Right lobe of liver (tissue), 6 donors: ENCODE results near the gene OTUD5. TPM values are rescaled to one million over a fixed set of nuclear protein-coding genes. Genes with fewer than 3 reads are reported as not detected.
"Not testable (repeated sequence)": the region's sequence is repeated elsewhere in the genome, so short reads cannot be mapped to it uniquely, and the experiment has no call there.

ENCODE experiments used
- ATAC-seq, 4 donors: fragments of 200-7000 bp; cut with Tn5 transposase; one replicate each; pipeline ENCODE4 v1.9.1; 2020; ENCODE audit warnings: mild to moderate bottlenecking in 4 of 4, moderate library complexity in 4 of 4
- DNase-seq, 3 donors: peaks; one replicate each; pipeline ENCODE4 v3.0.0-alpha.2; 2020
- H3K27ac ChIP-seq, 3 donors: fragments of 200-600 bp; one replicate each; pipeline ENCODE4 v1.8.0; 2022
- H3K27me3 ChIP-seq, 2 donors: fragments of 200-600 bp; one replicate each; pipeline ENCODE4 v1.8.0; 2022
- H3K36me3 ChIP-seq, 4 donors: fragments of 200-600 bp; sonication (generic) in 1 of 4; one replicate each; pipeline versions ENCODE4 v1.5.1 to v1.8.0; 2017 to 2022; ENCODE audit warnings: control low read depth in 1 of 4
- H3K4me1 ChIP-seq, 4 donors: fragments of 200-600 bp; sonication (generic) in 1 of 4; one replicate each; pipeline versions ENCODE4 v1.5.1 to v1.8.0; 2017 to 2022; ENCODE audit warnings: control low read depth in 1 of 4
- H3K4me3 ChIP-seq, 3 donors: fragments of 200-600 bp; one replicate each; pipeline ENCODE4 v1.8.0; 2022
- H3K9me3 ChIP-seq, 4 donors: fragments of 200-600 bp; sonication (generic) in 1 of 4; one replicate each; pipeline versions ENCODE4 v1.5.1 to v1.8.0; 2017 to 2022; ENCODE audit warnings: control low read depth in 1 of 4
- POLR2A ChIP-seq: fragments of 450-650 bp; IDR thresholded peaks from one replicate; pipeline ENCODE4 v1.6.1; 2017; ENCODE audit warnings: antibody characterized with exemption, mild to moderate bottlenecking
- WGBS: methylation state at CpG from one replicate; pipeline ENCODE4 v1.1.6; 2018; ENCODE audit warnings: low coverage, low lambda C conversion rate; ENCODE audit not compliant: insufficient coverage; ENCODE audit errors: missing lambda C conversion rate; 5-methylcytosine and 5-hydroxymethylcytosine counted together
- intact Hi-C, 2 donors: fragments of 100-400 bp; cut with DNase I; formaldehyde crosslinking; loops; one replicate each; pipeline versions ENCODE4 v1.11.2 to v1.14.1; 2022
- total RNA-seq, 6 experiments: library from RNA; depleted of rRNA in 2 of 6; stranded (reverse); fragments of >200 nt in 2 of 6; fragmentation: NEBNext Ultra II Directional in 3 of 6; extraction: Animal tissue kit (Norgen Biotek cat#: 25700) in 3 of 6; gene quantifications; one replicate each; pipeline versions ENCODE4 v1.1.0 to v1.2.4, GENCODE V29; 2016 to 2023
- TF ChIP-seq, protein P1 (sequence below), 4 donors: fragments of 200-600 bp in 3 of 4; fragments of 450-650 bp in 1 of 4; IDR thresholded peaks; one replicate each; pipeline versions ENCODE4 v1.5.1 to v1.8.0; 2016 to 2022; ENCODE audit warnings: antibody characterized with exemption in 4 of 4, mild to moderate bottlenecking in 2 of 4
- donor health status: DM: no; HTN: yes; CAD: no.
- donor health status: DM: no; HTN: no; CAD: no.
- donor health status: DM: no; HTN: no; CAD: no.
- donor health status: DM: no; HTN: yes; CAD: no.
- donor health status: DM: no; HTN: yes; CAD: no.

The OTUD5 gene
- total RNA-seq, 6 experiments from 2014 or later: 14.4 to 24.1 (median 21.6) TPM

DNA sequence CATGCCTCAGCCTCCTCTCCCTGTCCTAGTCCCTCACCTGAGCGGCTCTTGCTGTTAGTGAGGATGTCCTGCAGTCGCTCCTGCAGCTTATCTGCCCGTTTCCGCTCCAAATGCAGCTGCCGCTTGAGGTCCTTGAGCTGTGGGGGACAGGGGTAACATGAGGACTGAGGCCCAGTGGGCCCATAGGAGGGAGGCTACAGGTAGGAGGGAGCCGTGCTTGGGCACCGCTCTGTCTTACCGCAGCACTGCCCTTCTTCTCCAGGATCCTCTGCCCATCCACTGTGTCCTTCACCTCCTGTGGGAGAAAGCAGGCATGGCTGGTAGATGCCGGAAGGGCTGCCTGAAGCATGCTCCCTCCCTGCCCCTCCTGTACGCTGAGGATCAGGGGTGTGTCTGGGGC is 23.8 kb upstream of the OTUD5 start:
- TF ChIP-seq POLR2A: no peak
- TF ChIP-seq, protein P1, sequence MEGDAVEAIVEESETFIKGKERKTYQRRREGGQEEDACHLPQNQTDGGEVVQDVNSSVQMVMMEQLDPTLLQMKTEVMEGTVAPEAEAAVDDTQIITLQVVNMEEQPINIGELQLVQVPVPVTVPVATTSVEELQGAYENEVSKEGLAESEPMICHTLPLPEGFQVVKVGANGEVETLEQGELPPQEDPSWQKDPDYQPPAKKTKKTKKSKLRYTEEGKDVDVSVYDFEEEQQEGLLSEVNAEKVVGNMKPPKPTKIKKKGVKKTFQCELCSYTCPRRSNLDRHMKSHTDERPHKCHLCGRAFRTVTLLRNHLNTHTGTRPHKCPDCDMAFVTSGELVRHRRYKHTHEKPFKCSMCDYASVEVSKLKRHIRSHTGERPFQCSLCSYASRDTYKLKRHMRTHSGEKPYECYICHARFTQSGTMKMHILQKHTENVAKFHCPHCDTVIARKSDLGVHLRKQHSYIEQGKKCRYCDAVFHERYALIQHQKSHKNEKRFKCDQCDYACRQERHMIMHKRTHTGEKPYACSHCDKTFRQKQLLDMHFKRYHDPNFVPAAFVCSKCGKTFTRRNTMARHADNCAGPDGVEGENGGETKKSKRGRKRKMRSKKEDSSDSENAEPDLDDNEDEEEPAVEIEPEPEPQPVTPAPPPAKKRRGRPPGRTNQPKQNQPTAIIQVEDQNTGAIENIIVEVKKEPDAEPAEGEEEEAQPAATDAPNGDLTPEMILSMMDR (IDR thresholded peaks at IDR 0.05): no peak
- ATAC-seq (peak in 1 of 4 donors; percentile 45), DNase-seq (no peak)
- no peaks in the 10 kb centered on the region for H3K9me3 ChIP-seq
- no CpG with 5 or more reads among the region's 10 CpGs for WGBS
- no peaks in the 10 kb centered on the region for H3K27me3 ChIP-seq
- no peak overlapping the region for H3K4me3 ChIP-seq
- H3K4me1 ChIP-seq: no peaks in the 10 kb centered on the region
- peaks cover 0 to 41% (median 4%) of the 10 kb centered on the region in 4 donors for H3K36me3 ChIP-seq
- intact Hi-C loops: no loop called here
- H3K27ac ChIP-seq: no peak overlapping the region

DNA sequence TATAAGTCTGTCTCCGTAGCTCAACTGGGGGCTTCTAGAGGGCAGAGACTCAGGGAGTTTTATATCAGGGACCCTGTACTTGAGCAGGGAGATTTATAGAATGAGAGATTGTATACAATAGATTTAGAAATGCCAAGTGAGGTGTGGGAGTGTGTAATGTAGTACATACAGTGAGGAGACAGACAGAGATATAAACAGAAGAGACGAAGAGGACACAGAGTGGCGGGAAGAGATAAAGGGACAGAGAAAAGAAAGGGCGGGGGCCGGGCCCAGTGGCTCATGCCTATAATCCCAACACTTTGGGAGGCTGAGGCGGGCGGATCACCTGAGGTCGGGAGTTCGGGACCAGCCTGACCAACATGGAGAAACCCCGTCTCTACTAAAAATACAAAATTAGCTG is 22.9 kb upstream of the OTUD5 start:
- H3K36me3 ChIP-seq: peaks cover 0 to 48% (median 9%) of the 10 kb centered on the region in 4 donors
- DNase-seq, H3K4me3 ChIP-seq, H3K27ac ChIP-seq, intact Hi-C loops, H3K4me1 ChIP-seq, H3K27me3 ChIP-seq, ATAC-seq, H3K9me3 ChIP-seq: not testable (repeated sequence)
- 73% methylated on average over 10 of the region's 10 CpGs for WGBS

DNA sequence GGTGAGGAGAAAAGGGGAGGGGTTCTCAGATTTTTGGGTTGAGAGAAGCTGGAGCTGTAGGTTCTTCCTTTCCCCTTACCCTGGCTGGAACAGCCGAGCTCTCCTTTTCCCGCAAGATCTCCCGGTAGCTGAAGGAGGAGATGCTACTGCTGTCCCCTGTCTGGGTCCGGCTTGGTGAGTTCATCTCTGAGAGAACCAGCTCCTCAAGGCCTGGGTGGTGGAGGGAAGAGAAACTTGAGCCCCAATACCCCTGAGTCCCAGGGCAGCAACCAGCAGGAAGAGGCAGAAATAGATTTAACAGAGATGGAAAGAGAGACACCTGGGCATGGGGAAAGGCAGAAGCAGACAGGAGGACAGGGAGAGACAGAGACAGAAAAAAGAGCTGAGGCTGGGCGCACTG is 20.8 kb upstream of the OTUD5 start:
- Histone ChIP-seq H3K27ac (no peak overlapping the region), H3K9me3 (no peaks in the 10 kb centered on the region), H3K4me1 (no peaks in the 10 kb centered on the region), H3K27me3 (no peaks in the 10 kb centered on the region), H3K4me3 (no peak overlapping the region), H3K36me3 (peaks cover 0 to 40% (median 9%) of the 10 kb centered on the region in 4 donors)
- DNase-seq (no peak), ATAC-seq (no peak)
- no peak for TF ChIP-seq POLR2A
- TF ChIP-seq, protein P1 (IDR thresholded peaks at IDR 0.05): no peak
- 60% methylated on average over 1 of the region's 5 CpGs for WGBS
- intact Hi-C loops: no loop called here

DNA sequence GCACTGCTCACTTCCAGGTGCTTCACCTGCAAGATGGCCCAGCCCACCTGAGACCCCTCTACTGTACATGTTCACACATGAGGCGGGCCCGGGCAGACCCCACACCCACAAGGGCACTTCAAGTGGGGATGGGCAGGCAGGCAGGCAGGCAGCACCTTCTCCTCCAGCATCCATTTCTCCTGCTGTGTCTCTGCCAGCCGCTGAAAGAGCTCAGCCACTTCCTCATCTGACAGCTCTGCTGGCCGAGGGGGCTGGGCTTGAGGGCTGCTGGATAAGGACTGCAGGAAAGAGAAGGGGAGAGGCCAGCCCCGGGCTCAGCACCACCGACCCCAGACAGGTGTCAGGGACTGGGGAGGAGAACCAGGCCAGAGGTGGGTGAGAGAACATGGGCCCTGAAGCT is 18.7 kb upstream of the OTUD5 start:
- TF ChIP-seq, protein P1 (IDR thresholded peaks at IDR 0.05): no peak
- no peak for TF ChIP-seq POLR2A
- intact Hi-C loops: no loop called here
- 44% methylated on average over 4 of the region's 6 CpGs for WGBS
- Histone ChIP-seq H3K27ac (no peak overlapping the region), H3K4me3 (no peak overlapping the region), H3K9me3 (no peaks in the 10 kb centered on the region), H3K4me1 (no peaks in the 10 kb centered on the region), H3K36me3 (peaks cover 0 to 21% (median 7%) of the 10 kb centered on the region in 4 donors), H3K27me3 (no peaks in the 10 kb centered on the region)
- ATAC-seq: no peak
- DNase-seq: peak in 1 of 3 donors; percentile 47

DNA sequence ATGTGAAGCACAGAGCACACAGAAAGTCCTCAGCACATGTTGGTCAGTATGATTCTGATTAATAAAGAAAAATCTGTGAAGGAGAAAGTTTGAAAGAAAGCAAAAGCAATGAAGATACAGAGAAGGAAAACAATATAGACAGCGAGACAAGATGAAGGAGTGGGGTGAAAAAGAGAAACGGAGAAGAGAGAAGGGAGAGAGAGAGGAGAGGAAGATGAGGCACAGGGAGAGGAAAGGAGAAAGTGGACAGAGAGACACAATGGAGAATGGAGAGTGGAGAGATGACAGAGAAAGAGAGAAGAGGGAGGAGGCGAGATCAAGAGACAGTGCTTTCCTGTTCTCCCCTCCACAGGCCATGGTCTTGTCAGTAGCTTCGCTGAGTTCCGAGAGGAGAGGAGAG is 18.1 kb upstream of the OTUD5 start:
- DNase-seq (no peak), ATAC-seq (no peak)
- no peak overlapping the region for H3K4me3 ChIP-seq
- TF ChIP-seq, protein P1 (IDR thresholded peaks at IDR 0.05): no peak
- no peak for TF ChIP-seq POLR2A
- 68% methylated on average over 2 of the region's 5 CpGs for WGBS
- H3K4me1 ChIP-seq: no peaks in the 10 kb centered on the region
- no peaks in the 10 kb centered on the region for H3K9me3 ChIP-seq
- intact Hi-C loops: no loop called here
- H3K27ac ChIP-seq: no peak overlapping the region
- H3K27me3 ChIP-seq: no peaks in the 10 kb centered on the region
- H3K36me3 ChIP-seq: peaks cover 0 to 18% (median 7%) of the 10 kb centered on the region in 4 donors
